ENCODE measurements around the gene SLC25A21. TPM values are rescaled to one million over a fixed set of nuclear protein-coding genes. Genes with fewer than 3 reads are reported as not detected.

The SLC25A21 gene
- total RNA-seq, 4 donors from 2014 or later, result 0.82 to 11.1 TPM; not detected in 2

GRCh38 chr14:36827861-36828260 is 344.5 kb downstream of the SLC25A21 start:
- DNase-seq, result no peak
- in situ Hi-C loops (cut with MboI; ENCODE audit: low pct_ligation_motif_present in 1 of 4, low pct_unique_long_range_greater_than_20kb in 1 of 4, low sequenced_read_pairs in 3 of 4), result no loop called here
- TF ChIP-seq POLR2A (IDR thresholded peaks at IDR 0.05) (no peak), CTCF (IDR thresholded peaks at IDR 0.05) (no peak), EP300 (IDR thresholded peaks at IDR 0.05; ENCODE audit: low read depth) (no peak), POLR2AphosphoS5 (IDR thresholded peaks at IDR 0.05) (no peak)
- H3K27me3 ChIP-seq, result no peaks in the 10 kb centered on the region
- intact Hi-C loops (cut with DNase I; ENCODE audit: low total_unique reads), result no loop called here
- H3K4me1 ChIP-seq, result no peaks in the 10 kb centered on the region
- no peaks in the 10 kb centered on the region for H3K9me3 ChIP-seq
- H3K27ac ChIP-seq, result no peak overlapping the region
- 20 to 34% methylated on average over 1 to 2 of the region's 2 CpGs for WGBS, 2 donors (ENCODE audit: low coverage in 1 of 2)
- no peaks in the 10 kb centered on the region for H3K36me3 ChIP-seq
- no peak overlapping the region for H3K4me3 ChIP-seq

- H3K27ac ChIP-seq, result no peak overlapping the region
- H3K4me3 ChIP-seq, result no peak overlapping the region
- TF ChIP-seq POLR2AphosphoS5 (IDR thresholded peaks at IDR 0.05), result no peak
- TF ChIP-seq EP300 (IDR thresholded peaks at IDR 0.05; ENCODE audit: low read depth), result no peak
- no peak for TF ChIP-seq POLR2A (IDR thresholded peaks at IDR 0.05)
- TF ChIP-seq CTCF (IDR thresholded peaks at IDR 0.05), result no peak
- WGBS, 2 donors (ENCODE audit: low coverage in 1 of 2), result 78 to 83% methylated on average over 2 to 6 of the region's 6 CpGs
- no peaks in the 10 kb centered on the region for H3K4me1 ChIP-seq
- no peak for DNase-seq
- no peaks in the 10 kb centered on the region for H3K9me3 ChIP-seq
- no peaks in the 10 kb centered on the region for H3K36me3 ChIP-seq
- H3K27me3 ChIP-seq, result no peaks in the 10 kb centered on the region
- in situ Hi-C loops (cut with MboI; ENCODE audit: low pct_ligation_motif_present in 1 of 4, low pct_unique_long_range_greater_than_20kb in 1 of 4, low sequenced_read_pairs in 3 of 4) (no loop called here), intact Hi-C loops (cut with DNase I; ENCODE audit: low total_unique reads) (no loop called here)
Observed at GRCh38 chr14:36826614-36827013, 345.8 kb downstream of the SLC25A21 start.

GRCh38 chr14:36824854-36825253 is 347.6 kb downstream of the SLC25A21 start:
- Histone ChIP-seq H3K27me3 (no peaks in the 10 kb centered on the region), H3K9me3 (no peaks in the 10 kb centered on the region), H3K27ac (no peak overlapping the region), H3K4me1 (no peaks in the 10 kb centered on the region), H3K36me3 (no peaks in the 10 kb centered on the region), H3K4me3 (no peak overlapping the region)
- no peak for DNase-seq
- in situ Hi-C loops (cut with MboI; ENCODE audit: low pct_ligation_motif_present in 1 of 4, low pct_unique_long_range_greater_than_20kb in 1 of 4, low sequenced_read_pairs in 3 of 4), result no loop called here
- WGBS, 2 donors (ENCODE audit: low coverage in 1 of 2), result 86 to 94% methylated on average over 4 of the region's 4 CpGs
- TF ChIP-seq CTCF (IDR thresholded peaks at IDR 0.05), result no peak
- TF ChIP-seq POLR2AphosphoS5 (IDR thresholded peaks at IDR 0.05), result no peak
- TF ChIP-seq POLR2A (IDR thresholded peaks at IDR 0.05), result no peak
- no peak for TF ChIP-seq EP300 (IDR thresholded peaks at IDR 0.05; ENCODE audit: low read depth)
- intact Hi-C loops (cut with DNase I; ENCODE audit: low total_unique reads), result no loop called here

- TF ChIP-seq POLR2AphosphoS5 (IDR thresholded peaks at IDR 0.05) (no peak), POLR2A (IDR thresholded peaks at IDR 0.05) (no peak), EP300 (IDR thresholded peaks at IDR 0.05; ENCODE audit: low read depth) (no peak), CTCF (IDR thresholded peaks at IDR 0.05) (no peak)
- no peak overlapping the region for H3K4me3 ChIP-seq
- no peaks in the 10 kb centered on the region for H3K9me3 ChIP-seq
- H3K36me3 ChIP-seq, result no peaks in the 10 kb centered on the region
- no peak overlapping the region for H3K27ac ChIP-seq
- H3K4me1 ChIP-seq, result no peaks in the 10 kb centered on the region
- WGBS, 2 donors (ENCODE audit: low coverage in 1 of 2), result 71% methylated on average over 4 of the region's 4 CpGs; no CpG with 5 or more reads in 1 of the 2 donors
- no peaks in the 10 kb centered on the region for H3K27me3 ChIP-seq
- DNase-seq, result no peak
- in situ Hi-C loops (cut with MboI; ENCODE audit: low pct_ligation_motif_present in 1 of 4, low pct_unique_long_range_greater_than_20kb in 1 of 4, low sequenced_read_pairs in 3 of 4) (no loop called here), intact Hi-C loops (cut with DNase I; ENCODE audit: low total_unique reads) (no loop called here)
Observed at GRCh38 chr14:36823651-36824050, 348.8 kb downstream of the SLC25A21 start.
